HL-60 (cell line): ENCODE results near the gene SDK1.

Source experiments
- POLR2AphosphoS5 ChIP-seq: IDR thresholded peaks from 2 replicates; pipeline ENCODE4 v1.6.1; 2012; ENCODE audit warnings: low read depth
- SPI1 ChIP-seq: IDR thresholded peaks from 2 replicates; pipeline ENCODE4 v1.6.1; 2012; ENCODE audit warnings: low read depth, mild to moderate bottlenecking, borderline replicate concordance
- TF ChIP-seq, protein P1 (sequence below): IDR thresholded peaks from one replicate; pipeline ENCODE4 v1.5.1; 2011; ENCODE audit warnings: low read length, control low read depth, inconsistent platforms; ENCODE audit not compliant: insufficient read depth
- TF ChIP-seq, protein P2 (sequence below): IDR thresholded peaks from 2 replicates; pipeline ENCODE4 v1.6.1; 2012; ENCODE audit warnings: low read depth; ENCODE audit not compliant: insufficient replicate concordance

DNA sequence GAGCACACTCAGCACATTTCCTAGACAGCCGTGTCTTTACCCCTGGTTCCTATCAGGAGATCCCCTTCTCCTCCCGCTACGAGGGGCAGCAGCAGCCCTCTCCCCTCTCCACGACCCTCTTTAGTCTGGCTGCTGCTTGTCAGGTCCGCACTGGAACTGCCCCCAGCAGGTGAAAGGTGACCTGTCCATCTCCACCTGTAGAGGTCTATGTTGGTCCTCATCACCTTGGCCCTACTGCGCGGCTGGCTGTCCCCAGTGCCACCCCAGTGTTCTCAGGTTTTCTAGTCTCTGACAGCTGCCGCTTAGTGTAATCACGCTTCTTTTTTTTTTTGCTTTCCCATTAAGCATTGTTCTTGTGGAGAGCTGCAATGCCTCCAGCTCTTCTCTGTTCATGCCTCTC, 545.7 kb downstream of the SDK1 start:
- TF ChIP-seq, protein P1, sequence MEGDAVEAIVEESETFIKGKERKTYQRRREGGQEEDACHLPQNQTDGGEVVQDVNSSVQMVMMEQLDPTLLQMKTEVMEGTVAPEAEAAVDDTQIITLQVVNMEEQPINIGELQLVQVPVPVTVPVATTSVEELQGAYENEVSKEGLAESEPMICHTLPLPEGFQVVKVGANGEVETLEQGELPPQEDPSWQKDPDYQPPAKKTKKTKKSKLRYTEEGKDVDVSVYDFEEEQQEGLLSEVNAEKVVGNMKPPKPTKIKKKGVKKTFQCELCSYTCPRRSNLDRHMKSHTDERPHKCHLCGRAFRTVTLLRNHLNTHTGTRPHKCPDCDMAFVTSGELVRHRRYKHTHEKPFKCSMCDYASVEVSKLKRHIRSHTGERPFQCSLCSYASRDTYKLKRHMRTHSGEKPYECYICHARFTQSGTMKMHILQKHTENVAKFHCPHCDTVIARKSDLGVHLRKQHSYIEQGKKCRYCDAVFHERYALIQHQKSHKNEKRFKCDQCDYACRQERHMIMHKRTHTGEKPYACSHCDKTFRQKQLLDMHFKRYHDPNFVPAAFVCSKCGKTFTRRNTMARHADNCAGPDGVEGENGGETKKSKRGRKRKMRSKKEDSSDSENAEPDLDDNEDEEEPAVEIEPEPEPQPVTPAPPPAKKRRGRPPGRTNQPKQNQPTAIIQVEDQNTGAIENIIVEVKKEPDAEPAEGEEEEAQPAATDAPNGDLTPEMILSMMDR = no peak
- TF ChIP-seq, protein P2, sequence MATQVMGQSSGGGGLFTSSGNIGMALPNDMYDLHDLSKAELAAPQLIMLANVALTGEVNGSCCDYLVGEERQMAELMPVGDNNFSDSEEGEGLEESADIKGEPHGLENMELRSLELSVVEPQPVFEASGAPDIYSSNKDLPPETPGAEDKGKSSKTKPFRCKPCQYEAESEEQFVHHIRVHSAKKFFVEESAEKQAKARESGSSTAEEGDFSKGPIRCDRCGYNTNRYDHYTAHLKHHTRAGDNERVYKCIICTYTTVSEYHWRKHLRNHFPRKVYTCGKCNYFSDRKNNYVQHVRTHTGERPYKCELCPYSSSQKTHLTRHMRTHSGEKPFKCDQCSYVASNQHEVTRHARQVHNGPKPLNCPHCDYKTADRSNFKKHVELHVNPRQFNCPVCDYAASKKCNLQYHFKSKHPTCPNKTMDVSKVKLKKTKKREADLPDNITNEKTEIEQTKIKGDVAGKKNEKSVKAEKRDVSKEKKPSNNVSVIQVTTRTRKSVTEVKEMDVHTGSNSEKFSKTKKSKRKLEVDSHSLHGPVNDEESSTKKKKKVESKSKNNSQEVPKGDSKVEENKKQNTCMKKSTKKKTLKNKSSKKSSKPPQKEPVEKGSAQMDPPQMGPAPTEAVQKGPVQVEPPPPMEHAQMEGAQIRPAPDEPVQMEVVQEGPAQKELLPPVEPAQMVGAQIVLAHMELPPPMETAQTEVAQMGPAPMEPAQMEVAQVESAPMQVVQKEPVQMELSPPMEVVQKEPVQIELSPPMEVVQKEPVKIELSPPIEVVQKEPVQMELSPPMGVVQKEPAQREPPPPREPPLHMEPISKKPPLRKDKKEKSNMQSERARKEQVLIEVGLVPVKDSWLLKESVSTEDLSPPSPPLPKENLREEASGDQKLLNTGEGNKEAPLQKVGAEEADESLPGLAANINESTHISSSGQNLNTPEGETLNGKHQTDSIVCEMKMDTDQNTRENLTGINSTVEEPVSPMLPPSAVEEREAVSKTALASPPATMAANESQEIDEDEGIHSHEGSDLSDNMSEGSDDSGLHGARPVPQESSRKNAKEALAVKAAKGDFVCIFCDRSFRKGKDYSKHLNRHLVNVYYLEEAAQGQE = no peak
- TF ChIP-seq POLR2AphosphoS5 (no peak), SPI1 (no peak)
